Measurements from ENCODE around the gene AVPR2. TPM values are rescaled to one million over a fixed set of nuclear protein-coding genes. Genes with fewer than 3 reads are reported as not detected.

Gene AVPR2
- total and polyA plus RNA-seq, 2 donors (not counting 1 experiment from before 2014, with no cell fraction given): 0.12 TPM; not detected in 1

DNA sequence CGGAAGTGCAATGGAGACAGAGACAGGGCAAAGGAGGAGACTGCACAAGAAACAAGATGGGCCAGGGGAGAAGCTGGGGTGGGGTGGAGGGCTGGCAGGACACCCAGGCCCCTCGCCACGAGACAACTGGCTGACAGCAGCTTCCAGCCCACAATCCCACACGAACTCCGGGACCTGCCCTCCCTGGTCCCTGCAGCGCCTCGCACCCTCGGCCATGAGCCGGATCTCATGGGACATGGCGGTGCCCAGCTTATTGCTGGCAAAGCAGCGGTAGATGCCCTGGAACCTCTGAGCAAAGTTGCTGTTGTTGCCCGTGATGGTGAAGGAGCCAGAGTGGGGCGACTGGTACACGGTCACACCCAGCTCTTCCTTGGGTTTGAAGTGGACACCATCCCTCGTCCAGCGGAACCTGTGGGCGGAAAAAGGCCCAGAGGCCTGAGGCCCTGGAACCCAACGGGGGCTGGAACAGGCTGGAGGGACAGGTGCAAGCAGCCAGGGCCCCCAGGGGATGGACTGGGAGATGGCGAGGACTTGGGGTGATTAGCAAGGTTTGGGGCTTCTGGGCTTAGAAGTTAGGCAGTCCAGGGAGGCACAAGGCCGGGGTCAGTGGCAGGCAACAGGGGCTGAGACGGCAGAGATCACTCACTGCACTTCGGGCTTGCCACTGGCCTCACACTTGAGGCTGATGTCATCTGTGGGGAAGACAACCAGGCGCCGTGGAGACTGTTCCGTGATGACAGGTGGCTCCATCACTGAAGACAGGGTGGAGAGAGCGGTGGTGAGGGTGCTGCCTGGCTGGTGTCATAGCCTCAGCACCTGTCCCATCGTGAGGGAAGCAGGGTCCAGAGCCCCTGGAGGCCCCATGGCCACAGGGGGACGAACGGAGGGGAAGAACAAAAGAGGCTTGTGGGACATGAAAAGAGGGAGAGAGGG, 32.3 kb upstream of the AVPR2 start:
- ChIA-PET CTCF (no interaction called here), POLR2A (interaction anchor here (0.6 kb wide), 1 partner anchor 10 kb away, joined by 4 read pairs; no protein-coding TSS in a partner anchor)
- Histone ChIP-seq H3K4me1 (ENCODE audit: control insufficient read depth in 2 of 2, insufficient read depth in 2 of 2, low read length in 2 of 2) (no peaks in the 10 kb centered on the region), H2AFZ (ENCODE audit: insufficient read depth, low read depth, low read length, poor library complexity, severe bottlenecking) (no peak overlapping the region), H3K4me3 (ENCODE audit: control extremely low read depth in 1 of 5, extremely low read depth in 1 of 5, insufficient read depth in 1 of 5, low read depth in 2 of 5, low read length in 4 of 5) (no peak overlapping the region), H3K9ac (ENCODE audit: low read length) (no peak overlapping the region), H3K79me2 (ENCODE audit: control insufficient read depth, insufficient read depth, low read length) (no peaks in the 10 kb centered on the region), H3K36me3 (replicated peaks in 1 of 2; ENCODE audit: control extremely low read depth in 1 of 2, control insufficient read depth in 1 of 2, extremely low read depth in 1 of 2, insufficient read depth in 2 of 2, low read length in 1 of 2) (no peaks in the 10 kb centered on the region), H4K20me1 (ENCODE audit: control insufficient read depth, insufficient read depth, low read length, poor library complexity, severe bottlenecking) (no peaks in the 10 kb centered on the region), H3K27me3 (replicated peaks in 1 of 4; ENCODE audit: control extremely low read depth in 1 of 4, control insufficient read depth in 3 of 4, insufficient read depth in 4 of 4, low read length in 3 of 4) (peaks cover 0 to 11% (median 2%) of the 10 kb centered on the region in 4 experiments), H3K27ac (ENCODE audit: low read length in 2 of 2) (no peak overlapping the region), H3K4me2 (replicated peaks; ENCODE audit: low read depth, low read length, poor library complexity, severe bottlenecking) (no peak overlapping the region), H3K9me3 (ENCODE audit: control extremely low read depth in 1 of 3, control insufficient read depth in 2 of 3, insufficient read depth in 1 of 3, low read length in 2 of 3) (peaks cover 0 to 3% (median 0%) of the 10 kb centered on the region in 3 donors)
- Mint-ChIP-seq H3K9me3 (ENCODE audit: insufficient read depth) (no peaks in the 10 kb centered on the region), H3K27ac (no peak overlapping the region), H3K27me3 (peaks cover 10% of the 10 kb centered on the region), H3K4me1 (peaks cover 7% of the 10 kb centered on the region), H3K4me3 (no peak overlapping the region)
- intact Hi-C loops (cut with micrococcal nuclease): no loop called here
- WGBS (ENCODE audit: insufficient coverage): 87% methylated on average over 17 of the region's 29 CpGs
- ATAC-seq (ENCODE audit: low read depth) (no peak), DNase-seq (no peak)
- TF ChIP-seq, protein P1, sequence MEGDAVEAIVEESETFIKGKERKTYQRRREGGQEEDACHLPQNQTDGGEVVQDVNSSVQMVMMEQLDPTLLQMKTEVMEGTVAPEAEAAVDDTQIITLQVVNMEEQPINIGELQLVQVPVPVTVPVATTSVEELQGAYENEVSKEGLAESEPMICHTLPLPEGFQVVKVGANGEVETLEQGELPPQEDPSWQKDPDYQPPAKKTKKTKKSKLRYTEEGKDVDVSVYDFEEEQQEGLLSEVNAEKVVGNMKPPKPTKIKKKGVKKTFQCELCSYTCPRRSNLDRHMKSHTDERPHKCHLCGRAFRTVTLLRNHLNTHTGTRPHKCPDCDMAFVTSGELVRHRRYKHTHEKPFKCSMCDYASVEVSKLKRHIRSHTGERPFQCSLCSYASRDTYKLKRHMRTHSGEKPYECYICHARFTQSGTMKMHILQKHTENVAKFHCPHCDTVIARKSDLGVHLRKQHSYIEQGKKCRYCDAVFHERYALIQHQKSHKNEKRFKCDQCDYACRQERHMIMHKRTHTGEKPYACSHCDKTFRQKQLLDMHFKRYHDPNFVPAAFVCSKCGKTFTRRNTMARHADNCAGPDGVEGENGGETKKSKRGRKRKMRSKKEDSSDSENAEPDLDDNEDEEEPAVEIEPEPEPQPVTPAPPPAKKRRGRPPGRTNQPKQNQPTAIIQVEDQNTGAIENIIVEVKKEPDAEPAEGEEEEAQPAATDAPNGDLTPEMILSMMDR (IDR thresholded peaks at IDR 0.05): no peak
- TF ChIP-seq EZH2 (IDR thresholded peaks at IDR 0.05; ENCODE audit: borderline replicate concordance, insufficient read depth, low read depth, low read length, poor library complexity, severe bottlenecking): no peak
